ENCODE measurements around the gene RPL23.

- TF ChIP-seq HDAC2 (IDR thresholded peaks at IDR 0.05) (no peak), ZNF445 (CRISPR knock-in tag; IDR thresholded peaks at IDR 0.05; ENCODE audit: low read depth) (no peak), TCF7L2 (IDR thresholded peaks at IDR 0.05; ENCODE audit: low read depth, low read length) (no peak), NR1H2 (CRISPR knock-in tag; IDR thresholded peaks at IDR 0.05) (no peak), SLC30A9 (CRISPR knock-in tag; IDR thresholded peaks at IDR 0.05) (no peak), MAZ (CRISPR knock-in tag; conservative IDR thresholded peaks at IDR 0.05 in 1 of 2, IDR thresholded peaks at IDR 0.05 in 1 of 2) (no peak), NFYB (IDR thresholded peaks at IDR 0.05; ENCODE audit: extremely low read depth, insufficient read length) (no peak), RAD21 (CRISPR knock-in tag; conservative IDR thresholded peaks at IDR 0.05 in 1 of 2, IDR thresholded peaks at IDR 0.05 in 1 of 2) (no peak), MYNN (IDR thresholded peaks at IDR 0.05) (no peak), MYNN (CRISPR knock-in tag; IDR thresholded peaks at IDR 0.05) (no peak)
Measured at GRCh38 chr17:38885044-38885727, 31.7 kb upstream of the RPL23 start.
